H1 (cell line): ENCODE data around the gene DIPK2A. TPM values are rescaled to one million over a fixed set of nuclear protein-coding genes. Genes with fewer than 3 reads are reported as not detected.

ENCODE experiments used
- CTCF ChIA-PET: fragments of 300-600 bp; sonication (Branson Sonifier 250); formaldehyde crosslinking; loops from one replicate; lab custom pipeline; 2021; ENCODE audit not compliant: partially characterized antibody; lab: Charles Lee
- POLR2A ChIA-PET: fragments of 300-600 bp; sonication (Branson Sonifier 250); formaldehyde crosslinking; loops from one replicate; lab custom pipeline; 2021; ENCODE audit warnings: inconsistent platforms; ENCODE audit not compliant: partially characterized antibody; lab: Charles Lee
- DNase-seq, 2 experiments: peaks; one replicate each; pipeline versions ENCODE4 v3.0.0 to v3.0.0-alpha.2; 2010 to 2022; ENCODE audit warnings: low spot score in 2 of 2, low read depth in 1 of 2, mixed read lengths in 1 of 2
- FAIRE-seq: peaks from 2 replicates; lab custom pipeline; 2011; peaks lifted over from hg19 to GRCh38; lab: Jason Lieb, UNC
- H2AFZ ChIP-seq: 2 replicates; pipeline ENCODE4 v1.8.1; 2012; ENCODE audit warnings: low read length, inconsistent platforms
- H2AK5ac ChIP-seq: 2 replicates; pipeline ENCODE4 v1.6.1; 2013; ENCODE audit warnings: low read depth, low read length
- H2BK120ac ChIP-seq: replicated peaks from 2 replicates; pipeline ENCODE3; 2013; ENCODE audit warnings: low read depth, low read length, inconsistent platforms
- H2BK12ac ChIP-seq: 2 replicates; pipeline ENCODE4 v1.6.1; 2013; ENCODE audit warnings: low read depth, low read length
- H2BK15ac ChIP-seq: 2 replicates; pipeline ENCODE4 v1.6.1; 2013; ENCODE audit warnings: low read length
- H2BK20ac ChIP-seq: 2 replicates; pipeline ENCODE4 v1.6.1; 2013; ENCODE audit warnings: low read length
- H2BK5ac ChIP-seq: 2 replicates; pipeline ENCODE4 v1.6.1; 2013; ENCODE audit warnings: low read depth, low read length
- H3K14ac ChIP-seq: 2 replicates; pipeline ENCODE4 v1.6.1; 2013; ENCODE audit warnings: inconsistent platforms; ENCODE audit not compliant: insufficient read length
- H3K18ac ChIP-seq: 2 replicates; pipeline ENCODE4 v1.6.1; 2013; ENCODE audit warnings: low read length; ENCODE audit errors: extremely low read depth
- H3K23ac ChIP-seq: 2 replicates; pipeline ENCODE4 v1.6.1; 2013; ENCODE audit warnings: inconsistent platforms; ENCODE audit not compliant: insufficient read length
- H3K23me2 ChIP-seq: 2 replicates; pipeline ENCODE4 v1.6.1; 2013; ENCODE audit warnings: low read depth, low read length
- H3K27ac ChIP-seq: 2 replicates; pipeline ENCODE4 v1.6.1; 2011; ENCODE audit warnings: low read depth, low read length, inconsistent platforms
- H3K27me3 ChIP-seq, 4 experiments: replicated peaks in 1 of 4; 1 replicate in 1 of 4; 2 replicates in 3 of 4; pipeline versions ENCODE4 v1.6.1 to v1.8.1; 2011 to 2013; ENCODE audit warnings: low read length in 3 of 4, mild to moderate bottlenecking in 3 of 4, inconsistent platforms in 2 of 4, mixed read lengths in 2 of 4, moderate library complexity in 1 of 4; ENCODE audit not compliant: control insufficient read depth in 3 of 4, insufficient read depth in 3 of 4; ENCODE audit errors: extremely low read depth in 1 of 4
- H3K36me3 ChIP-seq, 4 experiments: 2 replicates each; pipeline versions ENCODE4 v1.6.1 to v1.8.1; 2011 to 2013; ENCODE audit warnings: mild to moderate bottlenecking in 4 of 4, low read length in 3 of 4, moderate library complexity in 2 of 4, control low read depth in 1 of 4, inconsistent platforms in 1 of 4; ENCODE audit not compliant: insufficient read depth in 4 of 4, control insufficient read depth in 2 of 4
- H3K4ac ChIP-seq: replicated peaks from 2 replicates; pipeline ENCODE3; 2013; ENCODE audit warnings: low read length, low read depth, mixed read lengths, inconsistent platforms; ENCODE audit not compliant: insufficient read length
- H3K4me1 ChIP-seq, 4 experiments: replicated peaks in 1 of 4; 1 replicate in 1 of 4; 2 replicates in 3 of 4; pipeline versions ENCODE4 v1.6.1 to v1.8.1; 2011 to 2013; ENCODE audit warnings: low read length in 3 of 4, inconsistent platforms in 2 of 4, mixed read lengths in 1 of 4; ENCODE audit not compliant: insufficient read depth in 4 of 4, control insufficient read depth in 3 of 4
- H3K4me2 ChIP-seq, 2 experiments: 2 replicates each; pipeline versions ENCODE4 v1.6.1 to v1.8.1; 2011 to 2013; ENCODE audit warnings: low read depth in 2 of 2, low read length in 2 of 2, control low read depth in 1 of 2, inconsistent platforms in 1 of 2, mild to moderate bottlenecking in 1 of 2; ENCODE audit not compliant: insufficient read depth in 1 of 2
- H3K4me3 ChIP-seq, 4 experiments: fragments of 200-600, 300-600 bp in 1 of 4; sonication (generic), shearing (Covaris generic), sonication (Bioruptor Twin) in 1 of 4; 2 replicates each; pipeline versions ENCODE4 v1.5.1 to v1.8.1; 2011 to 2016; ENCODE audit warnings: low read length in 4 of 4, low read depth in 3 of 4, control low read depth in 2 of 4, inconsistent platforms in 2 of 4, mild to moderate bottlenecking in 2 of 4, mixed read lengths in 1 of 4, moderate library complexity in 1 of 4; ENCODE audit not compliant: insufficient read depth in 2 of 4; ENCODE audit errors: extremely low read depth in 1 of 4
- H3K56ac ChIP-seq: replicated peaks from 2 replicates; pipeline ENCODE3; 2013; ENCODE audit warnings: low read depth, mild to moderate bottlenecking, mixed read lengths, low read length, inconsistent platforms; ENCODE audit not compliant: insufficient read length
- H3K79me1 ChIP-seq: 2 replicates; pipeline ENCODE4 v1.6.1; 2013; ENCODE audit warnings: low read depth, low read length, control low read depth
- H3K79me2 ChIP-seq, 2 experiments: 2 replicates each; pipeline versions ENCODE4 v1.6.1 to v1.8.1; 2012 to 2013; ENCODE audit warnings: low read length in 2 of 2, mild to moderate bottlenecking in 2 of 2, inconsistent platforms in 1 of 2; ENCODE audit not compliant: insufficient read depth in 2 of 2, control insufficient read depth in 1 of 2
- H3K9ac ChIP-seq, 4 experiments: replicated peaks in 1 of 4; 1 replicate in 1 of 4; 2 replicates in 3 of 4; pipeline versions ENCODE4 v1.6.1 to v1.8.1; 2011 to 2013; ENCODE audit warnings: low read depth in 3 of 4, low read length in 3 of 4, control low read depth in 2 of 4, mild to moderate bottlenecking in 2 of 4, moderate library complexity in 2 of 4, inconsistent platforms in 1 of 4; ENCODE audit errors: extremely low read depth in 1 of 4
- H3K9me3 ChIP-seq, 2 experiments: 2 replicates each; pipeline versions ENCODE4 v1.6.1 to v1.8.1; 2012 to 2013; ENCODE audit warnings: mild to moderate bottlenecking in 2 of 2, moderate library complexity in 2 of 2, control low read depth in 1 of 2, inconsistent platforms in 1 of 2, low read depth in 1 of 2, low read length in 1 of 2, mixed read lengths in 1 of 2; ENCODE audit not compliant: insufficient read depth in 2 of 2
- H4K20me1 ChIP-seq, 2 experiments: replicated peaks in 1 of 2; 2 replicates each; pipeline versions ENCODE3 to v1.8.1; 2011 to 2013; ENCODE audit warnings: inconsistent platforms in 2 of 2, low read length in 2 of 2, mild to moderate bottlenecking in 1 of 2; ENCODE audit not compliant: insufficient read depth in 2 of 2, control insufficient read depth in 1 of 2
- H4K5ac ChIP-seq: 2 replicates; pipeline ENCODE4 v1.6.1; 2013; ENCODE audit warnings: low read length, low read depth, mixed read lengths, inconsistent platforms; ENCODE audit not compliant: insufficient read length
- H4K8ac ChIP-seq: 2 replicates; pipeline ENCODE4 v1.8.0; 2013; ENCODE audit warnings: mild to moderate bottlenecking, moderate library complexity, low read length, inconsistent platforms; ENCODE audit not compliant: insufficient read depth; ENCODE audit errors: extremely low read depth
- H4K91ac ChIP-seq: replicated peaks from 2 replicates; pipeline ENCODE3; 2013; ENCODE audit warnings: low read length, mixed read lengths, inconsistent platforms; ENCODE audit not compliant: insufficient read length
- ATF3 ChIP-seq: IDR thresholded peaks from 2 replicates; pipeline ENCODE4 v1.6.1; 2011; ENCODE audit warnings: low read depth, mild to moderate bottlenecking, low read length; ENCODE audit not compliant: insufficient read depth
- BRCA1 ChIP-seq: IDR thresholded peaks from 2 replicates; pipeline ENCODE4 v1.6.1; 2012; ENCODE audit warnings: low read depth, low read length, improper control_type of control experiment
- CHD2 ChIP-seq: IDR thresholded peaks from 2 replicates; pipeline ENCODE4 v1.6.1; 2012; ENCODE audit warnings: low read length, improper control_type of control experiment
- CREB1 ChIP-seq: IDR thresholded peaks from 2 replicates; pipeline ENCODE4 v1.6.1; 2012; ENCODE audit warnings: inconsistent platforms
- E2F6 ChIP-seq: IDR thresholded peaks from 2 replicates; pipeline ENCODE4 v1.6.1; 2012; ENCODE audit warnings: inconsistent platforms
- KDM1A ChIP-seq: fragments of 200-600, 300-600 bp; sonication (generic); IDR thresholded peaks from 2 replicates; pipeline ENCODE4 v1.7.1; 2016; ENCODE audit warnings: mild to moderate bottlenecking, low read length, borderline replicate concordance
- RXRA ChIP-seq: IDR thresholded peaks from 2 replicates; pipeline ENCODE4 v1.6.1; 2011; ENCODE audit warnings: low read depth, mild to moderate bottlenecking, low read length, moderate library complexity; ENCODE audit not compliant: insufficient read depth
- WGBS, 2 experiments: shearing (Covaris generic) in 1 of 2; methylation state at CpG; one replicate each; pipeline versions ENCODE4 v1.1.6 to v1.1.7; 2013 to 2015; ENCODE audit warnings: low lambda C conversion rate in 2 of 2, mixed read lengths in 2 of 2, inconsistent platforms in 1 of 2, low coverage in 1 of 2, missing lambda C conversion rate in 1 of 2; ENCODE audit not compliant: insufficient replicate concordance in 2 of 2, insufficient coverage in 1 of 2, insufficient read length in 1 of 2; ENCODE audit errors: extremely low coverage in 1 of 2, missing lambda C conversion rate in 1 of 2; 5-methylcytosine and 5-hydroxymethylcytosine counted together
- polyA plus RNA-seq, 7 experiments: library from polyadenylated mRNA; depleted of rRNA in 3 of 7; stranded (reverse) in 5 of 7; unstranded in 2 of 7; fragments of >200 nt in 5 of 7; fragments of 200-250 nt in 2 of 7; gene quantifications; 1 replicate in 5 of 7; 2 replicates in 1 of 7; 4 replicates in 1 of 7; pipeline versions ENCODE4 v1.2.1 to v1.2.3, GENCODE V29; 2011 to 2013; ENCODE audit warnings: missing spikeins in 2 of 7, mixed read lengths in 2 of 7
- total RNA-seq: library from RNA; stranded (reverse); fragmentation: NEBNext Ultra II Directional; extraction: Animal tissue kit (Norgen Biotek cat#: 25700); gene quantifications from 2 replicates; pipeline ENCODE4 v1.2.1, GENCODE V29; 2021

The DIPK2A gene
- total and polyA plus RNA-seq, 2 of the 8 experiments (the other 6 are each of a cell fraction or from before 2014, with no cell fraction given): 18.4 to 28.7 TPM

GRCh38 chr3:143979041-143979440 is 7.4 kb downstream of the DIPK2A start:
- Histone ChIP-seq H2AK5ac (no peak overlapping the region), H3K14ac (no peak overlapping the region), H3K9ac (no peak overlapping the region), H2BK15ac (no peak overlapping the region), H4K5ac (no peak overlapping the region), H3K79me2 (peaks cover 0 to 99% of the 10 kb centered on the region in 2 experiments; a peak in 3 of 4 replicates), H3K27ac (no peak overlapping the region), H3K79me1 (no peaks in the 10 kb centered on the region), H3K56ac (no peak overlapping the region), H3K9me3 (no peaks in the 10 kb centered on the region), H3K4me2 (no peak overlapping the region), H3K23ac (no peak overlapping the region), H2BK12ac (no peak overlapping the region), H3K36me3 (peaks cover 0 to 5% (median 0%) of the 10 kb centered on the region in 4 experiments; a peak in 1 of 8 replicates), H2AFZ (no peak overlapping the region), H3K4me1 (no peaks in the 10 kb centered on the region; a peak in 2 of 7 replicates), H3K18ac (no peak overlapping the region), H3K27me3 (no peaks in the 10 kb centered on the region), H4K20me1 (peaks cover 0 to 2% of the 10 kb centered on the region in 2 experiments), H3K4me3 (no peak overlapping the region; a peak in 1 of 8 replicates), H2BK20ac (no peak overlapping the region), H2BK120ac (no peak overlapping the region), H3K4ac (no peak overlapping the region), H4K8ac (no peak overlapping the region), H4K91ac (no peak overlapping the region), H2BK5ac (no peak overlapping the region), H3K23me2 (no peaks in the 10 kb centered on the region)
- FAIRE-seq: no peak
- ChIA-PET POLR2A (no interaction called here), CTCF (no interaction called here)
- DNase-seq: no peak
- WGBS, 2 experiments: 65 to 100% methylated on average over 1 to 2 of the region's 2 CpGs
- no peak for TF ChIP-seq CREB1
- no peak for TF ChIP-seq KDM1A
- no peak for TF ChIP-seq CHD2
- TF ChIP-seq BRCA1: no peak
- TF ChIP-seq ATF3: no peak
- no peak for TF ChIP-seq E2F6
- no peak for TF ChIP-seq RXRA
